T-helper 1 cell (primary cell): ENCODE results near the gene ARPC3.
"Not testable (repeated sequence)": the region's sequence is repeated elsewhere in the genome, so short reads cannot be mapped to it uniquely, and the experiment has no call there.

ENCODE experiments used
- DNase-seq, 5 donors: peaks; one replicate each; pipeline ENCODE4 v3.0.0-alpha.2; 2012 to 2020
- total RNA-seq, 4 donors: gene quantifications; one replicate each; lab custom pipeline; 2026; lab: John Stamatoyannopoulos, UW

ARPC3 gene
- 75.4 to 99.3 (median 81.7) reads per million in 4 donors for total RNA-seq

DNA sequence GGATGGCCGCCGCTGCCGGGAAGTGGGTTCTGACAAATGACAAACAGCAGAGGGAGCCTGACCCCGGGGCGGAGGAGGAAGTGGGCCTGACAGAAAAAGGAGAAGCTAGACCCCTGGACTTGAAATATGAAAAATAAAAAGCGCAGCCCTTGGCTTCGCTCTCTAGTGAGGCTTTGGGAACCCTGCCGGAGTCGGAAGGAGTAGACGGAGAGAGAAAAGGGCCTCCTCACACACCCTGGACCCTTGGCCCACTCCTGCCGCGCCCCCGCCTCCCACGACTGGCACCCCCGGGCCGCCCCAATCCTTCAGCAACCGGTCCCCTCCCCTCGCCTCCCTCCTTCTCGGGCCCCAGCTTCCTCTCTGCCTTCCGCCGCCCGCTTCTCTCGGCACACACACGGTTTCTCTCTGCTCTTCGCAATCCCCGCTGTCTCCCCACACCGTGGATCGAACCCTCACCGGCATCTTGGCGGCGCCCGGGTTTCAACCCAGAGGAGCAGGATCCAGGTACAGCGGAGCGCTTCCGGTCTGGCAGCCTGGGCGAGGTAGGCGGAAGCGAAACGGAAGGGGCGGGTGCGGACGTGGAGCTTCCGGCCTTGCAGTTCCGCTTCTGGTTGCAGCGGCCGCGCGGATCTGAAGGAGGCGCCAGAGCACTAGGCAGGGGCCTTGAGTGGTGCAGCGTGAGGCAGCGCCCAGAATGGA, at the start of gene ARPC3:
TSS of gene ARPC3 (minus strand) at position 539 of the 699 bp plus-strand sequence. CDS start at position 462, 77 bp downstream.
- peak; percentile 90 to 97 (median 93) for DNase-seq

DNA sequence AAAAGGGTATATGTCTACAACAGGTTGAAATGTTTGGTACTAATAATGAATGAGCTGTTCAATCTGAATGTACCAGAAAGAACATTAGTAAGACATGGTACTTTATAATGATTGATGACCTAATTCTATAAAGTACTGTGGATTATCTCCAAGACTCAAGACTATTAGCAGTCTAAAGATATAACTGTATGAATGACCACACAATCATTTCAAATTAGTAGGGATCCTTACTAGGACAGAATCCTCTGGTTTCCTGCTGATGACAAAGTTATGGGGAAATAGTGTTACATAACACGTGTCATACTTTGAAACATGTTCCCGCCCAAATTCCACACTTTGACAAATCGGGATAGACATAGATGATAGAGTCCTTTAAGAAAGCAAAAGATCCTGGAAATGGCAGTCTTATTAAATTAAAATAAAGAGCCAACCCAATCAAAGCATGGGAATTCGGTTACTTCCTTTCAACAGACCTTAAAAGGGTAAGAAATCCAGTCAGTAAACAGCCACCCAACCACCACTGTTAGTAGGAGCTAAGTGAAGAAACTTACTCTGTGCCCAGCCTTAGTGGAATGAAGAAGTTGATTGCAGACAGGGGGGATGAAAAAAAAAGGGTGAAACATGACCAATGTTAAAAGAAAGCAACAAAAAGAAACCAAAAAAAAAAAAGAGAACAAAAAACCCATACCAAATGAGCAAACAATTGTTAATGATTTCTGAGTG, 49.0 kb upstream of the ARPC3 start:
- DNase-seq: no peak

DNA sequence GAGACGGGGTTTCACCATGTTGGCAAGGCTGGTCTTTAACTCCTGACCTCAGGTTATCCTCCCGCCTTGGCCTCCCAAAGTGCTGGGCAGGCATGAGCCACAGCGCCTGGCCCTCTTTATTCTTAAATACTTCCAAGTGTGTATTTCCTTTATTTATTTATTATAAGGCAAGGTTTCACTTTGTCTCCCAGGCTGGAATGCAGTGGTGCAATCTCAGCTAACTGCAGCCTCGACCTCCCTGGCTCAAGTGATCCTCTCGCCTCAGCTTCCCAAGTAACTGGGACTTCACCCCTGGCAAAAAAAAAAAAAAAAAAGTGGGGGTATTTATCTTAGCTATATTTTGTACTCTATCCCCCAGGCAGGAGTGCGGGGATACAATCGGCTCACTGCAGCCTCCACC, 25.3 kb upstream of the ARPC3 start:
- DNase-seq: no peak

DNA sequence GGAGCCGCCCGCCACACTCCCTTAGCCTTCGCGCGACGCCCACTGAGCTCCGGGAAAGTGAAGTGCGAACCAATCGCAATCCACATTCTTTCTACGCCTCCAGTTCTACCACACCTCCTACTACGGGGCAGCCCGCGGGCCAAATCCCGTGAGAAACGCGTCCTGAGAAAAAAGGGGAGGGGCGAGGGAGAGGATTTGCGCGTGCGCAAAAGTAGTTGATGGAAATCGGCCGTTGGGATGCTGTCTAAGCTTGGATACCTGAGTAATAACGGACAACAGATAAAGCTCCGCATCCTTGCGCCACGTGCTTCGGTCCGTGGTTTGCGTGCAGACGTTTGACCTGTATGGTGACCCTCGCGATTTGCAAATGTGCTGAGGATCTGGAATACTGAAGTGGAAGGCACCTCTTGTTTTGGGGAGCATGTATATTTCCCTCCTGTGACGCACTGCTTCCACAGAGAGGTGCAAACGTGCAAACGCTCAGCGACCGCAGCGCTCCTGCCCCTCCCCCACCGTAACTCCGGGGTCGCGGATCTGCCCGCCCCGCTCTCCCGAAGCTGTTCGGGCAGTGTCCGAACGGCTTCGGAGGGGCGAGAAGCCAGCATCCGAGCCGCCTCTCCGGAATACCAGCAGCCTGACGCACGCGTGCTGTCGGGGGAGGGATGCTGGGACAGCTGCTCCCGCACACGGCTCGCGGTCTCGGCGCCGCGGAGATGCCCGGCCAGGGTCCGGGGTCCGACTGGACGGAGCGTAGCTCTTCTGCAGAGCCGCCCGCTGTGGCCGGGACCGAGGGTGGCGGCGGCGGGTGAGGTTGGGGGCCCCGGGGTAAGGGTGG, 18.3 kb upstream of the ARPC3 start, which contains the start of the genes FAM216A and GPN3:
TSS of gene FAM216A (plus strand) at position 632 of the 835 bp plus-strand sequence. CDS start at position 663, 31 bp downstream.
TSS of gene GPN3 (minus strand) at position 44 of the 835 bp plus-strand sequence. CDS start 54 bp downstream, outside the sequence.
- peak; percentile 89 to 97 (median 93) for DNase-seq

DNA sequence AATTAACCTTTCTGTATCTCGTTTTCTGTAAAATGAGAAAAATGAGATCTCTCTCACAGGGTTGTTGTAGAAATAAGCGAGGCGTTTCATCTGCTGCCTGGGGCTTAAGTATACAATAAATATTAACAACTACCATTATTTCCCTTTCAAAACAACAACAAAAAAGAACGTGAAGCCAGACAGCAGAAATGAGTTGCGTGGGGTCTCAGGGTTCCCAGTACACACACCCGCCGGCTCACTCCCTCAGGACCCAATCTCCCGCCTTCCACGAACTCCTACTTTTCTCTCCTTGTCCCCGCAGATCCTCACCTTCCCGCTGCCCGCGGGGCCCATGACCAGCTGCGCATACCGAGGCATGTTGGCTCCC, 17.7 kb upstream of the ARPC3 start:
- no peak for DNase-seq

DNA sequence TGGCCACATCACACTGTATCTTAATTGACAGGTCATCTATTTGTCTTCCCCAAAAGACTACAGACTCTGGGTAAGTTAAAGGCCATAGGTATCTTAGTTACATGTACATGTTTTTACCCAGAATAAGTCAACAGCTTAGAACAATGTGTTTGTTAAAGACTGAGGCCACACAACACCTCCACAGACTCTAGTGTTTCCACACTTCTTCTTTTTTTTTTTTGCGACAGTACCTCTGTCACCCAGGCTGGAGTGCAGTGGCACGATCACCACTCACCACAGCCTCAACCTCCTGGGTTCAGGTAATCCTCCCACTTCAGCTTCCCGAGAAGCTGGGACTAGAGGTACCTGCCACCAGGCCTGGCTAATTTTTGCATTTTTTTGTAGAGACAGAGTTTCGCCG, 16.7 kb upstream of the ARPC3 start:
- no peak for DNase-seq

DNA sequence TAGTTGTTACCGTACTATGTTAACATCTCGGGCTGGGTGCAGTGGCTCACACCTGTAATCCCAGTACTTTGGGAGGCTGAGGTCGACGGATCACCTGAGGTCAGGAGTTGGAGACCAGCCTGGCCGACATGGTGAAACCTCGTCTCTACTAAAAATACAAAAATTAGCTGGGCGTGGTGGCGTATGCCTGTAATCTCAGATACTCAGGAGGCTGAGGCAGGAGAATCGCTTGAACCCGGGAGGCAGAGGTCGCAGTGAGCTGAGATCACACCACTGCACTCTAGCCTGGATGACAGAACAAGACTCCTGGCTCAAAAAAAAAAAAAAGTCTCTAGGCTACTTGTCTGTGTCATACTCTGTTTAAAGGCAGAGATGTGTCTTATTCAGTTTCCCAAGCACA, 15.6 kb upstream of the ARPC3 start:
- not testable (repeated sequence) for DNase-seq

DNA sequence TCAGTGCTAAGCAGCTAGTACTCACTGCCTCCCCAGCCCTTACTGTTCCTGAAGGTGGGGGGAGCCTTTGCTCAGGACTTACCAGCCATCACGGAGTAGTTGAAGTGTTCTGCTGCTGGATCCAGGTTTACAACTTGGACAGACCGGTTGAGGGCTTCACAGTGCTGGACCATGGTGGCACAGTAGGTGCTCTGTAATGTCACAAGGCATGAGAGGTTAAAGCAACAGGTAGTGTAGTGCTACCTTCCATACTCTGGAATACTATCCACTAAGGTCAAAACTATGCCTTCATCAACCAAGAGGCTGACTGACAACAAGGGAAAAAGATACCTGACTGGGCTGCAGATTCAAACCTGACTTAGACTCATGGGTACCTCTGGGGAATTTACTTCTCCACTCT, 14.9 kb upstream of the ARPC3 start:
- DNase-seq: no peak

DNA sequence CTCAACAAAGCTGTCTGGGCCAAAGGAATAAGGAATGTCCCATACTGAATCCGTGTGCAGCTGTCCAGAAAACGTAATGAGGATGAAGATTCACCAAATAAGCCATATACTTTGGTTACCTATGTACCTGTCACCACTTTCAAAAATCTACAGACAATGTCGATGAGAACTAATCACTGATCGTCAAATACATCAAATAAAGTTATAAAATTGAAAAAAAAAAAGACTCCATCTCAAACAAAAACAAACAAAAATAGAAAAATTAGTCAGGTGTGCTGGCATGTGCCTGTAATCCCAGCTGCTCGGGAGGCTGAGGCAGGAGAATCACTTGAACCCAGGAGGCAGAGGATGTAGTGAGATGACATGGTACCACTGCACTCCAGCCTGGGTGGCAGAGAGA, 11.1 kb upstream of the ARPC3 start:
- DNase-seq: not testable (repeated sequence)

DNA sequence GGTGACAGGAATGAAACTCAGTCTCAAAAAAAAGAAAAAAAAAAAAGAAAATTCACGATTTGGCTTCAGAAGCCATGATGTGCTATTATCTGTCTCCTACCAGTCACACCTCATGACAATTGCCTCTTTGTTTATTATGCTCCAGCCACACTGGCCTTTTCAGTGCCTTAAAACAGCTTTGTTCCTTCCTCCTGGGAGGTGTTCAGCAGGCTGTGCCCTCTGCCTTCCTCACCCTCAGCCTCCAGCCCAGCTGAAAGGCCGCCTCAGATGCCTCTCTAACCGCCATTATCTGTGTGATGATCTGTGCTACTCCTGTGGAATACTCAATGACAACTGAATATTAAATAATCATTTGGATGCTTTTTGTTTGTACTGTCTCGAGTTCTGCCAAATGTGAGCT, 8.6 kb upstream of the ARPC3 start:
- no peak for DNase-seq

DNA sequence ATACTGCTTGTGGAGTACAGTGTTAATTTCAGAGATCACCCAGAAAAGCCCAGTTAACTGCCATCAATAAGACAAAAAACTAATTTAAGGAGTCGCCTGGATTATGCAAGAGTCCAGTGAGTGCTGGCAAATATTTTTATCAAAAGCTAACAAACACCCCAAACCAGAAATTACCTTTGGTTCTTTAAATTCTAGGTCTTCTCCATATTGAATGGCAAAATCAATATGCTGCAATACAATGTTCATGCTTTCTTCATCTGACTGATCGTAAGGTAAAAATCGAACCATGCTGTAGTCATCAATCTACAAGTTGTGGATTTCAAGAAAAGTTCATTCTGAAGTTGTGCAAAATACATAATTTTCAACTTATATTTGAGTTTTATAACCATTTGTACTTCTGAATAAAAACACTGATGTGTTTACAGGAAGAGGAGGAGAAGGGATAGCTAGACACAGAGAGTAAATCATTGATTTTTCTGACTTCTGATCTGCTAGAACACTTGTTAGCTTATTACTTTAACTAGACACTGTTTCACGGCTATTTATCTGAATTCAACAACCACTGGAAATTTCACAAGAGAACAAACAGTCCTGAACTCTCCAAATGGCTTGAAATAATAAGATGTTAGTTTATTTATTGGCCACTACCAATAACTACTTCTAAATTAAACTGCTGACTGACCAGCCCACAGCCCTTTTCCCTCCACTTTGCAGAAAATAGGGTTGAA, 3.6 kb upstream of the ARPC3 start:
- no peak for DNase-seq

DNA sequence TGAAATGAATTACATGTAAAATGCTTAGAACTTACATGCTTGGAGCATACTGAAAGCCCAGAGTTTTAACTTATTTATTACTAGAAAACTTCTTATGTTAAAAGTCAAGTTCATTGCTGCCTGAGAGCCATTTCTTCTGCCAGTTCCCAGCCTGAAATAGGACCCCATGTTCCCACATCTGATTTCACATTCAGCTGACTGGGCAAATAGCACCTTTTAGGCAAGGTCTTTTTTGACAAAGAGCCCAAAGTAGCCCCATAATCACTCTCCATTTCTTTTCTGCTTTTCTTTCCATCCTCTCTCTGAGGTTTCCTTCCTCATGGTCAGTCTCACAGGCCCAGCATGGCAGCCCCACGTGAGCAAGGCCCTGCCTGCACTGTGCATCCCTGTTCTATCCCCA, 1.1 kb upstream of the ARPC3 start:
- DNase-seq: no peak

DNA sequence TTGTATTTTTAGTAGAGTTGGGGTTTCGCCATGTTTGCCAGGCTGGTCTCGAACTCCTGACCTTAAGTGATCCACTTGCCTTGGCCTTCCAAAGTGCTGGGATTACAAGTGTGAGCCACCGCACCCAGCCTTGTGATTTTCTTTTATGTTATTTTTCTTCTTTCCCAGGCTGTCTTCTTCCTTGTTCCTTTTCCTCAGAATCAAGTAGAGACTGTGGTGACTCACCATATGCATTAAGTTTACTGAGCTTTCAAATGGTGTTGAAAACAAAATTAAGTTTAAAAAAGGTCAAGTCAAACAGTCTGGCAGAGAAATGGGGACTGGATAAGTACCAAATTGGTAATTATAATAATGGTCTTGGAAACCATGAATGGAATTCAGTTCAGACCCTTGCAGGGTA, 5.7 kb downstream of the ARPC3 start:
- no peak for DNase-seq

DNA sequence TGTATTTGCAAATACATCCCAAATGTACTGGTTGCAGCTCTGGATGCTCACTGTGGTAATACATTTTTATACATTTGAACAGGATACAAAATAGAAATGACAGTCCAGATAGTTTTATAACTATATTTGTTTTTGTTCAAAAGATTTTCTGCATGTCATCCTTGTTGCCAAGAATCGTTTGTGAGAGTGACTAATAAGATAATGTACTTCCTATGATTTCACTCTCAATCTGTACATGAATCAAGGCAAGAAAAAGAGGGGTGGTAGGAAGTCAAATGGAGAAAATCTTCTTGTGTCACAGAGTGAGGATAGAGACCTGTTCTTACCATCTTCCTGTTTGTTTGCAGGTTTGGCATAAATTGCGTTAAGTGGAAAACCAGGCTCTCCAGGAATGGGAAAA, 13.9 kb downstream of the ARPC3 start:
- DNase-seq: no peak

DNA sequence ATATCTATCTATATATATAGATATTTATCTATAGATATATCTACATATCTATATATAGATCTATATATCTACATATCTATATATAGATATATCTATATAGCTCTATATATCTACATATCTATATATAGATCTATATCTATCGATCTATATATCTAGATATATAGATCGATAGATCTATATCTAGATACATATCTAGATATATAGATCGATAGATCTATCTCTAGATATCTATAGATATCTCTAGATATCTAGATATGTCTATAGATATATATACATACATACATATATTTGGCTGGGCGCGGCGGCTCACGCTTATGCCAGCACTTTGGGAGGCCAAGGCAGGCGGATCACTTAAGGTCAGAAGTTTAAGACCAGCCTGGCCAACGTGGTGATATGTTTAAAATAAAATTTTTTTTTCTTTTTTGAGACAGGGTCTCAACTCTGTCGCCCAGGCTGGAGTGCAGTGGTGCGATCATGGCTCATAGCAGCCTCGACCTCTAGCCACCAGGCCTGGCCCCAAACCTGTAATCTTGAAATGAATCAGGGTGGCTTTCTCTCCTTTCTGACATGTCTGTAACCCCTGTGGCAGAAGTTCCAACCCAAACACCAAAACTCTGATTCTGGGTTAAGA, 18.1 kb downstream of the ARPC3 start:
- no peak for DNase-seq

DNA sequence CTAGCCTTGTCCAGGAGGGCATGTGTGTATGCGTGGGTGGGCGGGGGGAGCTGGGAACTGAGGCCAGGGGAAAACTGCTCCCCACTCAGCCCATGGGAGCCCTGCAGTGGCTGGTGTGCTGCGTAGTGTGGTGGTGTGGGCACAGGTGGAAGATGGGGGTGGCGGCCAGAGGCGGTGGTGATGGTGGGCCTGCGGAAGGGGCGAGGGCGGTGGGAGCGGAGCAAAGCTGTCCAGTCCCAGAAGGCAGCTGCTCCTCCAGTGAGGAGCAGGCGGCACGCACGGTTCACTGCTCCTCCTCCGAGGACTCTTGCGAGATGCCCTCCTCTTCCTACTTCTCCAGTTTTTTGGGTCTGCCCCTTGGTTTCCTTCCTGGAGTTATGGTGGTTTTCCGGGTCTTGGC, 20.5 kb downstream of the ARPC3 start:
- not testable (repeated sequence) for DNase-seq

DNA sequence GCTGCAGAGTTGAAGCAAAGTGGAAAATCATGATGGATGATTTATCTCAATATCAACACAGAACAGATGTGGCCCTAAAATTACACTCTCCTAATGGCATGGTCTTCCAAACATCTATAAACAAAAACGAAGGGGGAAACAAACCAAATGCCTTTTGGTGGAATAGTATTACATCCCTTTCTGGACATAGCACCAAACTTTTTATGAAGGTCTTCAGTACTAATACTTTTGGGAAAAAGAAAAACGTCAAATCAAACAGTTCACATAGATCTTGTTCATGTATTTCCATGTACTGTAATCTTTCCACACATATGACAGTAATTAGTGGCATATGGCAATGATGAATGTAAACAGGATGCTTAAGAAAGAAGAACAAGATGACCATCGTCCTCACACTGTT, 23.7 kb downstream of the ARPC3 start:
- DNase-seq: no peak

DNA sequence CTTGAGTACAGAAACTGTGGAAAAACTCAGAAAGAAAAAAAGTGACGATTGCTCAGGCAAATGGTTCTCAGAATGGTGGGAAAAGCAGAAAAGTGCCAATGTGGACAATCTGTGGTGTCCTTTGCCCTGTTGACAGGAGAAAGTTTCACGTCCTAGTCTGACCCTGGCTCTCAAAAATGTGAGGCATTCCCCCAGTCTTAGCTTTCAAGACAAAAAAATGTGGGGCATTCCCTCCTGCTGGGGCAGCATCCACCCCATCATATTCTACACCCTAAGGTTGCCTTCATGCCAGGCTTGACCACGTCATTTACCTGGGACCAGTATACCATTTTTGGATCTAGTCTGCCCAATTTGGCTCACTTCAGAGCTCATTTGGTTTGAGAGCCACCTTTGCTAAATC, 25.9 kb downstream of the ARPC3 start:
- no peak for DNase-seq

DNA sequence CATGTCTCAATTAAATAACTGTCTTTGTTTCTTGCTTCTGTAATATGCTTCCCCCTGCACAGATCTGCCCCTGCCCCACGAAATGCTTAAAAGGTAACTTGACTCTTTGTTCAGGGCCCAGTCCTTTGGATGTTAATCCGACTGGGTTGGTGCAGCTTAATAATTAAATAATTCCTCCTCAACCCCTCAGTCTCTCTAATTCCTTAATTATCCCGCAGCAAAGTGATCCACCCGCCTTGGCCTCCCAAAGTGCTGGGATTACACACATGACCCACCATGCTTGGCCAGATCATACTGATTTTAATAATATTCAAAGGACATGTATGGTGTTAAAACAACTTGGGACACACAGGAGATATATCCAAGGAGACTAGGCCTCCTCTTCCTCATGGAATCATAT, 28.4 kb downstream of the ARPC3 start:
- DNase-seq: no peak

DNA sequence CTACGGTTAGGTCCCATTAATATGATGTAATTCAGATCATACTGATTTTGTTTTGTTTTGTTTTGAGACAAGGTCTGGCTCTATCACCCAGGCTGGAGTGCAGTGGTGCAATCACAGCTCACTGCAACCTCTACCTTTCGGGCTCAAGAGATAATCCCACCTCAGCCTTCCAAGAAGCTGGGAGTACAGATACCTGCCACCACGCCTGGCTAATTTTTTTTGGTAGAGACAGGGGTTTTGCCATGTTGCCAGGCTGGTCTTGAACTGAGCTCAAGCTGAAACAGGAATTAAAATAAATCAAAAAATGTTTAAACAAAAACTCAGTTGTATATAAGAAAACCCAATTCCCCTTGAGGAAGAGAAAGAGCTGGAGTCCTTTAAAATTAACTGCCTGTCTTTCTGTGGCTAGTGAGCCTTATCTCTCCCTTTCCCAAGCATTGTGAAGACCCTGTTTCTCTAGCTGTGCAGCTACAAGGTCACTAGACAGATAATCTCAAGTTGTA, 28.9 kb downstream of the ARPC3 start:
- DNase-seq: no peak

DNA sequence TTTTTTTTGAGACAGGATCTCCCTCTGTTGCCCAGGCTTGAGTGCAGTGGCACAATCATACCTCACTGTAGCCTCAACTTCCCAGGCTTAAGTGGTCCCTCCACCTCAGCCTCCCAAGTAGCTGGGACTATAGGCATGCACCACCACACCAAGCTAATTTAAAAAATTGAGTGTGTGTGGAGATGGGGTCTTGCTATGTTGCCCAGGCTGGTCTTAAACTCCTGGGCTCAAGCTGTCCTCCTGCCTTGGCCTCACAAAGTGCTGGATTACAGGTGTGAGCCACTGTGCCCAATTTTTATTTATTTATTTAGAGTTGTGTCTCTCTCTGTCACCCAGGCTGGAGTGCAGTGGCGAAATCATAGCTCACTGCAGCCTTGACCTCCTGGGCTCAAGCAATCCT, 29.5 kb downstream of the ARPC3 start:
- not testable (repeated sequence) for DNase-seq

DNA sequence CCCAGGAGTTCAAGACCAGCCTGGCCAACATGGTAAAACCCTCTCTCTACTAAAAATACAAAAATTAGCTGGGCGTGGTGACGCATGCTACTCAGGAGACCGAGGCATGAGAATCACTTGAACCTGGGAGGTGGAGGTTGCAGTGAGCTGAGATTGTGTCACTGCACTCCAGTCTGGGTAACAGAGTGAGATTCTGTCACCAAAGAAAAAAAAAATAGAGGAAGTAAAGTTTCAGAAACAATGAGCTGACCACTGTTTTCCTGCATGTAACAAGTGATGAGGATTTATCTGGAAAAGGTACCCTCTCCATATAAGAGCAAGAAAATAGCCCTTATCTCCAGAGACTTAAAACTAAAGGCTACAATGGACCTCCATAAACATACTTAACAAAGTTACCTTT, 33.0 kb downstream of the ARPC3 start:
- DNase-seq: not testable (repeated sequence)
